Keratinocyte (primary cell): Measurements from ENCODE around the gene VRK1.

Source experiments
- EZH2 ChIP-seq: IDR thresholded peaks from one replicate; pipeline ENCODE4 v1.6.1; 2012; ENCODE audit warnings: inconsistent platforms, mild to moderate bottlenecking, low read length, moderate library complexity
- TF ChIP-seq, protein P1 (sequence below), 3 experiments: IDR thresholded peaks in 1 of 3; conservative IDR thresholded peaks in 1 of 3; optimal IDR thresholded peaks in 1 of 3; 2 replicates in 2 of 3; 3 replicates in 1 of 3; pipeline versions ENCODE3 to v1.5.1; 2011; ENCODE audit warnings: low read length in 3 of 3, mild to moderate bottlenecking in 3 of 3, moderate library complexity in 2 of 3, control low read depth in 1 of 3, inconsistent platforms in 1 of 3; ENCODE audit not compliant: insufficient read depth in 2 of 3; ENCODE audit errors: extremely low read depth in 1 of 3

DNA sequence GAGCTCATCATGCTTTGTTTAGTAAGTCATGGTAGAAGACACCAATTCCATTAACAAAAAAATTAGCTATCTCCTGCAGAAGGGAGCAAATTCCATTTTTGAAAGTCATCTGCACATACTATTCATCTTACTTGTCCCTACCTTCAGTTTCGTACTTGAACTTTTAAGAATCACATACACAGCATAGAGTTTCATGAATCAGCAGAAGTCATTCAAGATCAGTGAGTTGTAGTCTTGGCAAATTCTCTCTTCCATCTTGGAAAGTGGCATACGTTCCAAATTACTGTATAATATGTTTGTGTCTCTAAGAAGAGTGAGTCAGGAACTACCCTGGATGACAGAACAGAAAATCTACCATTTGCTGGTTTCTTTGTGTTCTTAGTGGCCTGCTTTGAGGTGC lies 14.1 kb downstream of the VRK1 start:
- TF ChIP-seq, protein P1, sequence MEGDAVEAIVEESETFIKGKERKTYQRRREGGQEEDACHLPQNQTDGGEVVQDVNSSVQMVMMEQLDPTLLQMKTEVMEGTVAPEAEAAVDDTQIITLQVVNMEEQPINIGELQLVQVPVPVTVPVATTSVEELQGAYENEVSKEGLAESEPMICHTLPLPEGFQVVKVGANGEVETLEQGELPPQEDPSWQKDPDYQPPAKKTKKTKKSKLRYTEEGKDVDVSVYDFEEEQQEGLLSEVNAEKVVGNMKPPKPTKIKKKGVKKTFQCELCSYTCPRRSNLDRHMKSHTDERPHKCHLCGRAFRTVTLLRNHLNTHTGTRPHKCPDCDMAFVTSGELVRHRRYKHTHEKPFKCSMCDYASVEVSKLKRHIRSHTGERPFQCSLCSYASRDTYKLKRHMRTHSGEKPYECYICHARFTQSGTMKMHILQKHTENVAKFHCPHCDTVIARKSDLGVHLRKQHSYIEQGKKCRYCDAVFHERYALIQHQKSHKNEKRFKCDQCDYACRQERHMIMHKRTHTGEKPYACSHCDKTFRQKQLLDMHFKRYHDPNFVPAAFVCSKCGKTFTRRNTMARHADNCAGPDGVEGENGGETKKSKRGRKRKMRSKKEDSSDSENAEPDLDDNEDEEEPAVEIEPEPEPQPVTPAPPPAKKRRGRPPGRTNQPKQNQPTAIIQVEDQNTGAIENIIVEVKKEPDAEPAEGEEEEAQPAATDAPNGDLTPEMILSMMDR (optimal IDR thresholded peaks at IDR 0.05 in 1 of 3, IDR thresholded peaks at IDR 0.05 in 1 of 3, conservative IDR thresholded peaks at IDR 0.05 in 1 of 3; ENCODE audit: extremely low read depth in 1 of 3, insufficient read depth in 2 of 3, low read length in 3 of 3) = no peak
- TF ChIP-seq EZH2 = no peak
